ENCODE results near the gene OBSL1.

The OBSL1 gene

DNA sequence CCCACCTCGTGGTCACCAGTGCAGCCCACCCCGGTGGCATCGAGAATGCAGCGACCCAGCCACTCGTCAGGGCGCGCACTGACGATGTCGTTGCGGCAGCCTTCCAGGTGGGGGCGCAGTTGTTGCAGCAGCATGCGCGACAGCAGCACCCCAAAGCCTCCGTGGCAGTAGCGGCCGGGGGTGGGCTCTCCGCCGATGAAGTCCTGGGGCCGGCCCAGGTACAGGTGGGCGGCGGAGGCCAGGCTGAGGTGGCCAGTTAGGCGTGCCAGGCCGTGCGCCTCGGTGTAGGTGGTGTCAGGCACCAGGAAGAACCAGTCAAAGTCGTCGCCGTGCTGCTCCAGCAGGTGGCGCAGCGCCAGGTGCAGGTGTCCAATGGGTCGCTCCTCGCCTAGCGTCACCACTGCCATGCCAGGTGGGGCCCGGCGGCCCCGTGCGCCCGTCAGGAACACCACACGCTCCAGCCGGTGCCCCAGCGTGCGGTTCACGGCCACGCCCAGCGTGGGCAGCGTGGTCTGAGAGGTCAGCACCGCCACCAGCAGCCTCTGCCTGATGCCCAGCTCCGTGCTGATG lies 29.6 kb downstream of the OBSL1 start:
- H3K9me3 ChIP-seq (ENCODE audit: severe bottlenecking) = no peaks in the 10 kb centered on the region
- ATAC-seq (ENCODE audit: low read depth) = peak; percentile 37
- TF ChIP-seq, protein P1, sequence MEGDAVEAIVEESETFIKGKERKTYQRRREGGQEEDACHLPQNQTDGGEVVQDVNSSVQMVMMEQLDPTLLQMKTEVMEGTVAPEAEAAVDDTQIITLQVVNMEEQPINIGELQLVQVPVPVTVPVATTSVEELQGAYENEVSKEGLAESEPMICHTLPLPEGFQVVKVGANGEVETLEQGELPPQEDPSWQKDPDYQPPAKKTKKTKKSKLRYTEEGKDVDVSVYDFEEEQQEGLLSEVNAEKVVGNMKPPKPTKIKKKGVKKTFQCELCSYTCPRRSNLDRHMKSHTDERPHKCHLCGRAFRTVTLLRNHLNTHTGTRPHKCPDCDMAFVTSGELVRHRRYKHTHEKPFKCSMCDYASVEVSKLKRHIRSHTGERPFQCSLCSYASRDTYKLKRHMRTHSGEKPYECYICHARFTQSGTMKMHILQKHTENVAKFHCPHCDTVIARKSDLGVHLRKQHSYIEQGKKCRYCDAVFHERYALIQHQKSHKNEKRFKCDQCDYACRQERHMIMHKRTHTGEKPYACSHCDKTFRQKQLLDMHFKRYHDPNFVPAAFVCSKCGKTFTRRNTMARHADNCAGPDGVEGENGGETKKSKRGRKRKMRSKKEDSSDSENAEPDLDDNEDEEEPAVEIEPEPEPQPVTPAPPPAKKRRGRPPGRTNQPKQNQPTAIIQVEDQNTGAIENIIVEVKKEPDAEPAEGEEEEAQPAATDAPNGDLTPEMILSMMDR (IDR thresholded peaks at IDR 0.05; ENCODE audit: poor library complexity, severe bottlenecking) = peak; percentile 98
- H3K27ac ChIP-seq (ENCODE audit: poor library complexity, severe bottlenecking) = peak overlapping the region; percentile 79
- peak overlapping the region; percentile 80 for H3K4me3 ChIP-seq (ENCODE audit: severe bottlenecking)
- peaks cover 27% of the 10 kb centered on the region for H3K36me3 ChIP-seq (ENCODE audit: low read depth)
- H3K27me3 ChIP-seq (ENCODE audit: insufficient read depth, poor library complexity, severe bottlenecking) = no peaks in the 10 kb centered on the region
- H3K4me1 ChIP-seq (ENCODE audit: insufficient read depth, poor library complexity, severe bottlenecking) = peaks cover 9% of the 10 kb centered on the region
- peak; percentile 89 for DNase-seq (ENCODE audit: low spot score)

DNA sequence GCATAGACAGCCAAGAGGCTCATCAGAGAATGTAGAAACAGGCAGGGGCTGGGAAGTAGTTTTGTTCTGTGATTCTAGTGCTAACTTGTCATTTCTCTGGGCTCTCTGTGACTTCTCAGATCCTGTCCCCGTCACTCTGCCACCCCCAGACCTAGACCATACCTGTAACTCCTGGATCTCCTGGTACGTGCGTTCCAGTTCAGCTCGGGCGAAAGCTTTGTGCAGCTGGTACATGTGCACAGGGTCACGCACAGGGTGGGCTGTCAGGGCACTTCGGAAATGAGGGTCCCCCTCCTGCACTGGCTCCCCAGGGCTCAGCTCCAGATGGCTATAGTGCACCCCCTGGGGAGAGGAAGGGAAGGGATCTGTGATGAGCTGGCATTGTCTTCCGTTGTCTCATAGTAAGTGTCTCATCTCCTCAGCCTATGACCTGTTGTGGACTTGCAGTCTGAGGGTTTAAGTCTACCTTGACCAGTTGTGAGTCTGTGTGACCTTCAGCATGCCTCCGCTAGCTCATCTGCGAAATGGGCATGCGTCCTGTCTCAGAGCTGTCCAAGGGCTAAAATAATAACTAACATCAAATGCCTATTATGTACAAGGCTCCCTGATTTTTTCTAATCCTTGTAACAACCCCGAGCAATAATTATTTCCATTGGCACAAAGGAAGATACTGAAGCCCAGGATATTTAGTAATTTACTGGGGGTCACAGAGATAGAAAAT lies 30.4 kb downstream of the OBSL1 start:
- no peaks in the 10 kb centered on the region for H3K9me3 ChIP-seq (ENCODE audit: severe bottlenecking)
- H3K36me3 ChIP-seq (ENCODE audit: low read depth) = peaks cover 27% of the 10 kb centered on the region
- TF ChIP-seq, protein P1 (IDR thresholded peaks at IDR 0.05; ENCODE audit: poor library complexity, severe bottlenecking) = no peak
- no peak overlapping the region for H3K4me3 ChIP-seq (ENCODE audit: severe bottlenecking)
- DNase-seq (ENCODE audit: low spot score) (no peak), ATAC-seq (ENCODE audit: low read depth) (no peak)
- H3K27ac ChIP-seq (ENCODE audit: poor library complexity, severe bottlenecking) = no peak overlapping the region
- H3K27me3 ChIP-seq (ENCODE audit: insufficient read depth, poor library complexity, severe bottlenecking) = no peaks in the 10 kb centered on the region
- peaks cover 9% of the 10 kb centered on the region for H3K4me1 ChIP-seq (ENCODE audit: insufficient read depth, poor library complexity, severe bottlenecking)

DNA sequence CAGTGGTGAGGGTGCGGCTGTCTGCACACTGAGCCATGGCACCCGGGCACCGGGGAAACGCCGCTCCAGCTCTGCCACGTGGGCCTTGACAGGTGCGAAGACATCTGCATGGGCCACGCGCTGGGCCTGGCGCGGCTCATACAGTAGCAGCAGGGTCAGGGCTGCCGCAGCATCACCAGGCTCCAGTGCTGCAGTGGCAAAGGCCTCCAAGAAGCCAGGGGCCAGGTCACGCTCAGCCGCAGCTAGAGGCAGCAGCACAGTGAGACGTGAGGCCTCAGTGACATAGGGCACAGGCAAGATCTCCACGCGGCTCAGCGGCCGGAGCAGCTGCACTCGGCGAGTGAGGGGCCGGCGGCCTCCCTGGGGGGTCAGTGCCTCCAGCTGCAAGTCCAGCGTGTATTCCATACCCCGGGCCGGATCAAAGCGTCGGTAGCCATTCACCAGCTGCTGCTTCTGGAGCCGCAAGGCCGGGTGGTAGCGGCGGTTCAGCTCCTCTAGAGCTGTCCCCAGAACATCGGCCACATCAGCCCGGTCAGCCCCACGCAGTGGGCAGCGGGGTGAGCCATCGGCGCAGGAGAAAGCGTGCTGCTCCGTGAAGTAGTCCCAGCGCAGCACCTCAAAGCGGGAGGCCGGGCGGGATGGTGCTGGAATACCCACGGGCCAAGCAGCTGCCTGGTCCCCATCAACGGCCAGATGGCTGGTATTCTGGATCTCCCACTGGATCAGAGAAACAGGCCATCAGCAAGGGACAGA lies 31.2 kb downstream of the OBSL1 start:
- H3K4me1 ChIP-seq (ENCODE audit: insufficient read depth, poor library complexity, severe bottlenecking) = peaks cover 9% of the 10 kb centered on the region
- no peak overlapping the region for H3K27ac ChIP-seq (ENCODE audit: poor library complexity, severe bottlenecking)
- no peaks in the 10 kb centered on the region for H3K27me3 ChIP-seq (ENCODE audit: insufficient read depth, poor library complexity, severe bottlenecking)
- no peaks in the 10 kb centered on the region for H3K9me3 ChIP-seq (ENCODE audit: severe bottlenecking)
- peaks cover 27% of the 10 kb centered on the region for H3K36me3 ChIP-seq (ENCODE audit: low read depth)
- DNase-seq (ENCODE audit: low spot score) (no peak), ATAC-seq (ENCODE audit: low read depth) (no peak)
- TF ChIP-seq, protein P1 (IDR thresholded peaks at IDR 0.05; ENCODE audit: poor library complexity, severe bottlenecking) = no peak
- H3K4me3 ChIP-seq (ENCODE audit: severe bottlenecking) = no peak overlapping the region

DNA sequence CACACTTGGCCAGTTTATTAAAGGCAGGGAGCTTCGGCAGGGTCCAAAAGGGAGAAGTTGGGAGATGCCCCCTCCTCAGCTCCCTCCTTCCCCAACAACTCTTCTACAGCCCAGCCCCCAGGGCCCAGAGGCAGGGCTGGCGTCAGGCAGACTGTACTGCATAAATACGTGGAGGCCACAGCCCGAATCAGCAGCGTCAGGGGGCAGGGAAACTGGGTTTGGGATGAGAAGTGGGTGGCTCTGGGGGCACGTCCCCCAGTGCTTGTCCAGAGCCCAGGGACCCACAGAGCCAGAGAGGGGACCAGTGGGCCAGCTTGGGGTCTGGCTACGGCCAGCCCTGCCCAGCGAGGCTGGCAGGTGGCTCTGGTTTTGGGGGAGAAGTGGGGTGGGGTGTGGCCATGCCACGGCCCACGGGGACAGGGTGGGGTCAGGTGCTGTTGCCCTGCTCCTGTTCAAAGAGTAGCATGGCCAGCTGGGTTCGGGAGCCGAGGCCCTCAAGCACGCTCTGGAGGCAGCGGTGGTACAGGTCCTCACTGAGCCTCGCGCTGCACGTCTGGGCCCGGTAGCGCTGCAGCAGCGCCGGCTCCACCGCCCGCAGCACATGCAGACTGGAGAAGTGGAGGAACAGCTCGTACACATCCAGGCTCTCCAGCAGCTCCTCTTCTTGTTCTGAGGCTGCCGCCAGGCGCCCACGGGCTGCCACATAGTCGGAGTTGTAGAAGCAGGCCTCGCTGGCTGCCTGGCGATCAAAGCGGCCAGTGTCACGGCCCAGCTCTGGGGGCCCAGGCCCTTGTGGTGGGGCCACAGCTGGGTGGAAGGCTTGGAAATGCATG lies 32.2 kb downstream of the OBSL1 start:
- no peak for ATAC-seq (ENCODE audit: low read depth)
- DNase-seq (ENCODE audit: low spot score) = no peak
- Histone ChIP-seq H3K4me1 (ENCODE audit: insufficient read depth, poor library complexity, severe bottlenecking) (peaks cover 9% of the 10 kb centered on the region), H3K36me3 (ENCODE audit: low read depth) (peaks cover 27% of the 10 kb centered on the region), H3K27ac (ENCODE audit: poor library complexity, severe bottlenecking) (peak overlapping the region; percentile 4), H3K4me3 (ENCODE audit: severe bottlenecking) (no peak overlapping the region), H3K27me3 (ENCODE audit: insufficient read depth, poor library complexity, severe bottlenecking) (no peaks in the 10 kb centered on the region), H3K9me3 (ENCODE audit: severe bottlenecking) (no peaks in the 10 kb centered on the region)
- TF ChIP-seq, protein P1 (IDR thresholded peaks at IDR 0.05; ENCODE audit: poor library complexity, severe bottlenecking) = no peak
